HG03045 (cell line): Measurements from ENCODE around the gene MRPL22.
A peak's percentile ranks its signal among the peaks of the same experiment; 100 is the strongest.
"Not testable (repeated sequence)": the region's sequence is repeated elsewhere in the genome, so short reads cannot be mapped to it uniquely, and the experiment has no call there.

Source experiments
- ATAC-seq: cut with Tn5 transposase; IDR thresholded peaks from one replicate; pipeline ENCODE4 v1.9.1; 2021; ENCODE audit warnings: mild to moderate bottlenecking, moderate library complexity; ENCODE audit not compliant: unreplicated experiment

MRPL22 gene

DNA sequence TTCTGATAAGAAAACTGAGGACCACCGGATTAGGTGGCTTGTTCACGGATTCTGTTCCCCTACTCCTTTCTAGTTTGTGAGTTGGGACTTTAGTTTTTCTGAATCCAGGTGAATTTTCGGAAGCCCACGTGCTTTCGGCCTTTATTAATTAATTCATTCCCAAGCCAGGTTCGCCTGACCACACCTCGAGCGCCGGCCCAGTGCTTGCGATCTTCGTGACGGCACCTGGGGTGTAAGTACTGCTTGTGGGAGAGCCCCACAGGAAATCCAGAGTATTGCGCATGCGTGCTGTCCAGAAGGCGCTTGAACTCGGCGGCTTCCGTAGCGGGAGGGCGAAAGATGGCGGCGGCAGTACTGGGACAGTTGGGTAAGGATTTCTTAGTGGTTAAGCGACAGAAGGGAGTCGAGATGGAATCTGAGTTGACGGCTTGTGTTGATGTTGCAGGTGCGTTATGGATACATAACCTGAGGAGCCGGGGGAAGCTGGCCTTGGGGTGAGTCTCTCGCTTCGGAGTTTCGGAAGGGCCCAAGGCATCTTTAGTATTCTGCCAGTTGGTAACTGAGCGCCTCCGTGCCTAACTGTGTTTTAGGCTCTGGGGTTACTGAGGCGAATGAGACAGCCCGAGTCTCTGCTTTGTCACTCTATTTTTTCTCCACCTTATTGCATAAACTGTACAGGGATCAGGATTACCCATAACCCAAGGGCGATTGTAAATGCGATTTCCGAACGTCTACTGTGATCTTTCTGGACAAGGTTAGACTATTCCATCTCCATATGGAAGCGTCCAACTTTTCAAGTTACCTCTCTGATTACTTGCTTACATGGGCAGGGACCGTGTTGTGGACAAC is at the start of gene MRPL22:
TSS of gene MRPL22 (plus strand) at position 302 of the 849 bp plus-strand sequence. CDS start at position 340, 38 bp downstream.
- ATAC-seq = peak; percentile 60

DNA sequence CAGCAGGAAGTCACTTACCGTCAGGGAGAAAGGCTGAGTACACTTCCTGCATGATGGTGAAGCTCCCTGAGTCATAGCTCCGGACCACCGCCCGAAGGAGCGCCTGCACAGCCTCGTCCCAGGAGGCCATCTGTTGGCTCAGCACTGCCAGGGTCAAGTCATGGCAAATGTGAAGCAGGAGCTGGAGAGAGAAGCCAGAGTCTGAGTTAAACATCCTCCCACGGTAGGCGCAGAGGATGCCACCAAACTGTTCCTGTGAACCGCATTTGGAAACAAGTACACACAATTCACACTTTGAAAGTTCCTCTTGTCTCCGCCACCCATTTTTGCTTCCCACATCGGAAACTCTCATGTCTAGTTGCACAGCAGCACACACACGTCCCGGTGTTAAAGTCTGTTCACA is 48.5 kb upstream of the MRPL22 start:
- ATAC-seq = no peak

- ATAC-seq = no peak
Observed at GRCh38 chr5:154893381-154893780, 47.5 kb upstream of the MRPL22 start.

DNA sequence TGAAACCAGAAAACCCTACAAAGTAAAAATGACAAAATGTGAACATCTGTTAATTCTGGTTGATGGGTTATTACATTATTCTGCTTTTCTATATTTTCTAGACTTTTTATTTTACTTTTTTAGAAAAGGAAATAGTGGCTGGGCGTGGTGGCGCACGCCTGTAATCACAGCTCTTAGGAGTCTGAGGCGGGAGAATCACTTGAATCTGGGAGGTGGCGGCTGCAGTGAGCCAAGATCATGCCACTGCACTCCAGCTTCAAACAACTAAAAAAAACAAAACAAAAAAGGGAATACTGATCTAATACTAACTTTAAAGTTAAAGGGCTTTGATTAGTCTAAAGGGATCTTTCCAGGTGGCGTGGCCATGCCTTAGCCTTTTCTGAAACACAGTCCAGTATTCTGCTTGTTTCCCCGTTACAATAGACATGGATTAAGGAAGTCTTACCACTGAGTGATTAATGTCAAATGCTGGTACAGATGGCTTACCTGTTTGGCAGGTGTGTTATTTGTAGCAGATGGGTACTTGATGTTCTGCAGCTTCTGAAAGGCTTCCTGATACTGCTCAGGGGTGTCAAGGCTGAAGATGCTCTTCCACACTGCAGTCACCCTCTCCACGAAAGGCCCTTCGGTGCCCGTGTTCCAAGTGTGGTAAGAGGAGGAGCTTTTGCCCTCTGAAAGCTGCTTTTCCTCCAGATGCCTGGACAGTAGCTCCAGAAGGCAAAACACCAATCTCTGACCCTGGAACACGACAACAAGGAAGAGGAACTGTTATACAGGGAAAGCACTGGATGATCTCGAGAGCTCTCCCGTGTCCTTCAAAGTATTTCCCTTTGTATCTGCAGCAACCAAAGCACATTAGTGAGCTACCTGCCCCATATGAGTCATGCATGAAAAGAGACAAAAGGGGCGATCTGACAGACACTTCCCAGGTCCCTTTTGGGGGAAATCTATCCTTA is 45.0 kb upstream of the MRPL22 start:
- no peak for ATAC-seq

DNA sequence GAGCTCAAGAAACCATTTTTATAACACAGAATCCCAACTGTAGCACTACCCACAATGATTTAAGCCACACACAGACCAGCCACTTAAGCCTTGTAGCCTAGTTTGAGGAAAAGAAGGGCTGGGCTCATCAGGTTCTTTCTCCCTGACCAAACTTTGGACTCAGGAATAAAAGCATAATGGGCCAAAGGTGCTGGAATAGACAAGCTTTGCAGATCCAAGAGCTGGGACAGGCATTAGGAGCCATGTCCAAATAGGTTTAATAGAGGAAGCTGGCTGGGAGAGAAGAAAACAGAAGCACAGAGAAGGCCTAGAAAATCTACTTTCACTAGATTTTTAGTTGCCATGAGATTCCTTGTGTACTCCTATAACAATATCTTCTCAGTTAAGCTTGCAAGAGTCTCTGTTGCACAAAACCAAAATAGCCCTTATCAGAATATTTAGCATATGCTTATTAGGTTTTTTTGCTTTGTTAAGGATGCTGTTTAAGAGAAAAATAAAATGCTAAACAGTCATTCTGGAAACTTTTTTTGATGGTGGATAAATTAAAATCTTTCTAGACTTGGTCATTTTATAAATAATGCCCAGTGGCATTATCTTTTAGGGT is 44.2 kb upstream of the MRPL22 start:
- no peak for ATAC-seq

GRCh38 chr5:154898210-154898609 is 42.7 kb upstream of the MRPL22 start:
- no peak for ATAC-seq

DNA sequence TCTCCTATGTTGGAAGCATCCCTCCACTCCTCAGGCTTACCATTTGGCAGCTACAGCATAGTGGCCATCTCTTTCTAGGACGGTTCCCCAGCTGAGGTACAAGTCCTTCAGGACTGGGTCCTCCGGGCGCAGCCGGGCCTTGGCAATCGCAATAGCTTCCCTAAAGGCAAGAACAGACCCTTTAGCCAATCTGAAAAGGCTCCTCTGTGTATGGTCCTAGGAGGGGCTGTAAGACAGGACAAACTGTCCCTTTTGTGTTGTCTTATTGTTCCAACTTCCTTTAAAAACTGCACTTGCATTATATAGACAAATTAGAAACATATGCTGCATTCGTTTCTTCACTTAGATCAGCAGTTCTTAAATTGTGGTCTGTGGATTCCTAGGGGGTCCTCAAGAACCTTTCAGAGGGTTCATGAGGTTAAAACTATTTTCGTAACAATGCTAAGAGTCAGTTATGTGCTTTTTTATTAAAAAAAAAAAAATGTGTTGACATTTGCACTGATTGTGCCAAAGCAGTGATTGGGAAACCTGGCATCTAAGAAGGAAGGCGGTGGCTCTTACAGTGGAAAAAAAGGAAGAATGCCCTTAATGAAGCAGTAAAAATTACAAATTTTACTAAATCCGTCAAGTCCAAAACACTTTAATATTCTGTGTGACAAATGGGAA is 41.6 kb upstream of the MRPL22 start:
- no peak for ATAC-seq

GRCh38 chr5:154900066-154900465 is 40.8 kb upstream of the MRPL22 start:
- ATAC-seq = no peak

- no peak for ATAC-seq
Observed at GRCh38 chr5:154901276-154901675, 39.6 kb upstream of the MRPL22 start.

DNA sequence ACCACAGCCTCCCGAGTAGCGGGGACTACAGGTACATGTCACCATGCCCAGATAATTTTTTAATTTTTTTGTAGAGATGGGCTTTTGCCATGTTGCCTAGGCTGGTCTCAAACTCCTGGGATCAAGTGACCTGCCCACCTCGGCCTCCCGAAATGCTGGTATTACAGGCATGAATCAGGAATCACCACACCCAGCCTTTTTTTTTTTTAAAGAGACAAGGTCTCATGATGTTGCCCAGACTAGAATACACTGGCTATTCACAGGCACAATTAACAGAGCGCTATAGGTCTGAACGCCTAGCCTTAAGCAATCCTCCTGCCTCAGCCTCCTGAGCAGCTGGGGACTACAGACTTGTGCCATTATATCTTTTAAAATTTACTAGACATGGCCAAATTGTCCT is 39.0 kb upstream of the MRPL22 start:
- ATAC-seq = no peak

DNA sequence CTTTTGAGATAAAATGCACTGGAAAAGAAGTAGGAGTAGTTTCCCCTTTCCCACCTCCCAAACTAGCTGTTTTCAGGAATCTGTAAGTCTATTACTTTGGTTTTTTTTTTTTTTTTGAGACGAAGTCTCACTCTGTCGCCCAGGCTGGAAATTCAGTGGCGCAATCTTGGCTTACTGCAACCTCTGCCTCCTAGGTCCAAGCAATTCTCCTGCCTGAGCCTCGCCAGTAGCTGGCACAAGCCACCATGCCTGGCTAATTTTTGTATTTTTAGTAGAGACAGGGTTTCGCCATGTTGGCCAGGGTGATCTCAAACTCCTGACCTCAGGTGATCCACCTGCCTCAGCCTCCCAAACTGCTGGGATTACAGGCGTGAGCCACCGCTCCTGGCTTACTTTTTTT is 35.3 kb upstream of the MRPL22 start:
- ATAC-seq = not testable (repeated sequence)

GRCh38 chr5:154916874-154917273 is 24.0 kb upstream of the MRPL22 start:
- ATAC-seq = no peak

DNA sequence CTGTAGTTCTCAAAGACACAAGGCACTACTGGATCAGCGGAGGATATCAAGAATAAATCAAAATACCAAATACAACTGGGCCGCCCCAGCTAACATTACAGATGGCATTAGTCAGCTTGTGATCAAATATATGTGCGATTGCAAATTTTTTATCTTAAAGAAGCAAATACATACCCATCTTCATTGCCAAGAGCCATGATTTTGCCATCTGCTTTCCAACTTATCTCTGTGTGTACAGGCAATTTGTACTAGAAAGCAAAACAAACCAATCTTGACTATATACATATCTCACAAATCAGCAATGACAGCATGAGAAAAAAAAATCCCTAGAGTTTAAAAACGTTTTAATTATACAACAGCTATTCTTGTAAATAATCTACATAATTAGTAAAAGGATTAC is 23.1 kb upstream of the MRPL22 start:
- ATAC-seq = no peak

DNA sequence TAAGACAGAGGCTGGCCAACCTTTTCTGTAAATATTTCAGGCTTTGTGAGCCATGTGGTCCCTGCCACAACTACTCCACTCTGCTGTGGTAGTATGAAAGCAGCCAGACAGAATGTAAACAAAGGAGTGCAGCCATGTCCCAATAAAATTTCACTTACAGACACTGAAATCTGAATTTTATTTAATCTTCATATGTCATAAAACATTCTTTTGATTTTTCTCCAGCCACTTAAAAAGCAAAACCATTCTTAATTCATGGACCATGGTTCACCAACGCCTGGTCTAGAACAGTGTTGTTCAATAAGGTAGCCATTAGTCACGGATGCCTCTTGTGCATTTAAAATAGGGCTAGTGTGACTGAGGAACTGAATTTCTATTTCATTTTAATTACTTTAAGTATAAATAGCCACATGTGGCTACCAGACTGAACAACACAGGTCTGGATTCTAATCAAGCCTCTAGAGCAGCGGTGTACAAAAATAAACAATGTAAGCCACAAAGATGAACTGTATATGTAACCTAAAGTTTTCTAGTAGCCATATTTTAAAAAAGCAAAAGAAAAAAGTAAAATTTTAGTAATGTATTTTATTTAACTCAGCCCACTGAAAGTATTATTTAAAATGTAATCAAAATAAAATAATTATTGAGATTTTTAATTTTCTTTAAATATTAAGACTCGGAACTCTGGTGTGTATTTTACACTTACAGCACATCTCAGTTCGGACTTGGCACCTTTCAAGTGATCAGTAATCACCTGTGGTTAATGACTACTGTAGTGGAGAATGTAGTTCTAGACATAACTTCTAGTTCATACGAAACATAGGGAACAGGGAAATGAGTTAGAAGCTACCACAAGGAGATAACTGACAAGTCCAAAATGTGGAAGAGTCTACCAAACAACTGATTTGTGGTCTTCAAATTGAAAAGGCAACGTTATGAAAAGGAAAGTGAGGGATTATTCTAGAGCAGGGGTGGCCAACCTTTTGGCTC is 17.1 kb upstream of the MRPL22 start:
- ATAC-seq = no peak

DNA sequence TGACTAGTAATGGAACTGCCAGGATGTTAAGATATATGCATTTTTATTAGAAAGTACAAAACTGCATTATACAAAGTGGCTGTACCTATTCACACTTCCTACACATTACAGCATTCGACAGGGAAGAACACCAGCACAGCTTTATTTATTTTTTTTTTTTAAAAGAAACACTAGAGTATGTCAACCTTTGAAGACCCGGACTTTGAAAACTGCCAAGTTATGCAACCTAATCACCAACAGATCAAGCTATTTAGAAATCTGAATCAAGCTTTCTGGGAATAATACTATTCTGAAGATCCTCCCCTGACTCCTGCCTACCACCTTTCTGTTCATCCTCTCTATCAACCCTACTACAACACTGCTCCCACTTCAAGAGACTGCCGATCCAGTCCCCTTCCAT is 7.3 kb upstream of the MRPL22 start:
- no peak for ATAC-seq

GRCh38 chr5:154934881-154935280 is 6.0 kb upstream of the MRPL22 start:
- ATAC-seq = no peak

GRCh38 chr5:154937186-154937717 is 3.6 kb upstream of the MRPL22 start:
- ATAC-seq = no peak

DNA sequence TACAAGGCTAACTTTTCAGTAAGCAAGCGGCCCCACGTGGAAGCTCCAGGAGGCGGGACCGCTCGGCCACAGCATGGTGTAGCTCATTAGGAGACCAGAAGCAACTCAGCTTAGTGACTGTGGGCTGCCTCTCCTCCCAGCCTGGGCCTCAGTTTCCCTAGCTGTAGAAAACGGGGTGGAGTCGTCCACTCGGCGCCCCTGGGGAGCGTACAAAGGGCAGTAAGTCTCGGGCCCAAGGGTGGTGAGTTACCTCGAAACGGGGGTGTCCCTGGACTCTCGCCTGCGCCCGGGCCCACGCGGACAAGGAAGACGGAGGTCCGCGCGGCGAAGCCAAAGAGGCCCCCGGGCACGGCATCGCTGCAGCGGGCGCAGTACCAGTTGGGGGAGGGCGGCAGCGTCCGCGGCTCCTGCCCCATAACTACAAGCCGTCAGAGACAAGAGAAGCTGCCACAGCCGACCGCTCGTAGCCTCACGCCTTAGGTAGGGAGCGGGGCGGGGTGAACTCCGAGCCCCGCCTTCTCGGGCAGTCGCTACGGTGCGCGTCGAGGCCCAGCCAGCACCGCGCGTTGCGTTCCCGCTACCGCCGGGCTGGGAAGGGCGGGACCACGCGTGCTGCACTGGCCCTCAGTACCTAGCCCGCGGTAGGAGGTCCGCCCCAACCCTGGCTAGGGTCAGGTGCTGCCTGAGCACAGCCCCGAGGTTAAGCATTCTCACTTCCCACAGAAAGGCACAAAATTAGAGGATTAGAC is 3.0 kb upstream of the MRPL22 start, which contains the start of gene GEMIN5:
TSS of gene GEMIN5 (minus strand) at position 494 of the 749 bp plus-strand sequence. CDS start at position 416, 78 bp downstream.
- ATAC-seq = peak; percentile 92
